Measurements from ENCODE around the gene KLHL21.

DNA sequence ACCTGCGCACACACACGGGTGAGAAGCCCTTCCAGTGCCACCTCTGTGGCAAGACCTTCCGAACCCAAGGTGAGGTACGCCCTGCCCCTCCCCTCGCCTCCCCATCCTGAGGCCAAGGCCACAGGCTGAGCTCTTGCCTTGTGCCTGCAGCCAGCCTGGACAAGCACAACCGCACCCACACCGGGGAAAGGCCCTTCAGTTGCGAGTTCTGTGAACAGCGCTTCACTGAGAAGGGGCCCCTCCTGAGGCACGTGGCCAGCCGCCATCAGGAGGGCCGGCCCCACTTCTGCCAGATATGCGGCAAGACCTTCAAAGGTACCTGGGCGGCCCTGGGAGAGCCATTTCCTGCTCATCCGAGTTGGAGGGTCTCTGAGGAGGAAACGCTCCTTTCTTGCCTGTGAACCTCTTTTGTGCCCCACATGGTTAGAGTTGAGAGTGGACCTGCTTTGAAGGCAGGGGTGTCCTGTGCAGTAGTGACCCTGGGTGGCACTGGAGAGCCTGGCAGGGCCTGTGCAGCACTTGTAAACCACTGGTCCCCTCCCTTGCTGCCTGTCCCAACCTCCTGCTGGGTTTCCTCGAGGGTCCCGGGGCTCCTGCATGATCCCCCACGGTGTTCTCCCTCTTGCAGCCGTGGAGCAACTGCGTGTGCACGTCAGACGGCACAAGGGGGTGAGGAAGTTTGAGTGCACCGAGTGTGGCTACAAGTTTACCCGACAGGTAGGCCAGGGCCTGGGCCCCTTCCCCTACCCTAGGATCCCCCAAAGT is 14.4 kb downstream of the KLHL21 start:
- TF ChIP-seq, protein P1, sequence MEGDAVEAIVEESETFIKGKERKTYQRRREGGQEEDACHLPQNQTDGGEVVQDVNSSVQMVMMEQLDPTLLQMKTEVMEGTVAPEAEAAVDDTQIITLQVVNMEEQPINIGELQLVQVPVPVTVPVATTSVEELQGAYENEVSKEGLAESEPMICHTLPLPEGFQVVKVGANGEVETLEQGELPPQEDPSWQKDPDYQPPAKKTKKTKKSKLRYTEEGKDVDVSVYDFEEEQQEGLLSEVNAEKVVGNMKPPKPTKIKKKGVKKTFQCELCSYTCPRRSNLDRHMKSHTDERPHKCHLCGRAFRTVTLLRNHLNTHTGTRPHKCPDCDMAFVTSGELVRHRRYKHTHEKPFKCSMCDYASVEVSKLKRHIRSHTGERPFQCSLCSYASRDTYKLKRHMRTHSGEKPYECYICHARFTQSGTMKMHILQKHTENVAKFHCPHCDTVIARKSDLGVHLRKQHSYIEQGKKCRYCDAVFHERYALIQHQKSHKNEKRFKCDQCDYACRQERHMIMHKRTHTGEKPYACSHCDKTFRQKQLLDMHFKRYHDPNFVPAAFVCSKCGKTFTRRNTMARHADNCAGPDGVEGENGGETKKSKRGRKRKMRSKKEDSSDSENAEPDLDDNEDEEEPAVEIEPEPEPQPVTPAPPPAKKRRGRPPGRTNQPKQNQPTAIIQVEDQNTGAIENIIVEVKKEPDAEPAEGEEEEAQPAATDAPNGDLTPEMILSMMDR (IDR thresholded peaks at IDR 0.05; ENCODE audit: insufficient read depth, low read length, poor library complexity, severe bottlenecking): no peak
- no peak for TF ChIP-seq EZH2phosphoT487 (conservative IDR thresholded peaks at IDR 0.05; ENCODE audit: low read length)
